ENCODE measurements around the gene CFAP90. TPM values are rescaled to one million over a fixed set of nuclear protein-coding genes. Genes with fewer than 3 reads are reported as not detected.

The CFAP90 gene, protein sequence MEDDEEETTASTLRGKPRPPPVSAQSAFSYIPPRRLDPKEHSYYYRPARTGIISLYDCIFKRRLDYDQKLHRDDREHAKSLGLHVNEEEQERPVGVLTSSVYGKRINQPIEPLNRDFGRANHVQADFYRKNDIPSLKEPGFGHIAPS
- not detected for total RNA-seq

DNA sequence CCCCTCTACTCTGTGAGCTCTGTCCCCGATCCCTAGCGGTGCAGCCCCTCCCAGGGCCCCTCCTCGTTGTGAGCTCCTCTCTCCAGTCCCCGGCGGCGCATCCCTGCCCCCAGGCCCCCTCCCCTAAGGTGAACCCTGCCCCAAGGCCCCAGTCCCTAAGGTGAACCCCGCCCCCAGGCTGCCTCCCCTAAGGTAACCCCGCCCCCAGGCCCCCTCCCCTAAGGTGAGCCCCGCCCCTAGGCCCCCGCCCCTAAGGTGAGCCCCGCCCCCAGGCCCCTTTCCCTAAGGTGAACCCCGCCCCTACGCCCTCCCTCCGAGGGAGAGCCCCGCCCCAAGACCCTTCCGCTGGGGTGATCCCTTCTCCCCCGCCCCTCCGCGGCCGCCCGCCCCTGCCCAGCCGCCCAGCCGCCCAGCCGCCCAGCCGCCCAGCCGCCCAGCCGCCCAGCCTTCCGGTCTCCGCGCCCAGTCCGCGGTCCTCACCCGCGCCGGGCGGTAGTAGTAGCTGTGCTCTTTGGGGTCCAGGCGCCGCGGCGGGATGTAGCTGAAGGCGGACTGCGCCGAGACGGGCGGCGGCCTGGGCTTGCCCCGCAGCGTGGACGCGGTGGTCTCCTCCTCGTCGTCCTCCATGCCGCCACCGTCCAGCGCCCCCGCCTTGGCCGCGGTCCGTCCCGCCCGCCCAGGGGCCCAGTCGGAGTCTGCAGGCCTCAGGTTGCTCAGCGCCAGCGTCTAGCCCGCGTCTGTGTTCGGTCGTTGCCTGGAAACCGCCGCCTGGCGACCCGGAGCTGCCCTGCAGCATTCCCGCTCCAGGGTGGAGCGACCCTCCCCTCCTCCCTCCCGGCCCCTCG is at the start of gene CFAP90:
Gene CFAP90, minus strand, starts transcription at position 739 of the 845 bp plus-strand sequence. Its CDS starts 112 bp downstream, at position 627.
- peak; percentile 20 for DNase-seq
- intact Hi-C loops (cut with micrococcal nuclease) = no loop called here
- ChIA-PET CTCF (interaction anchor here (0.6 to 0.7 kb wide), 3 partner anchors 11 to 36 kb away, joined by 3 read pairs; no protein-coding TSS in a partner anchor), POLR2A (no interaction called here)
- peaks cover 18% of the 10 kb centered on the region for H3K4me1 Mint-ChIP-seq (ENCODE audit: low read depth)
- no peak within 1 kb of the TSS for H3K27ac Mint-ChIP-seq
- peak within 1 kb of the TSS; percentile 59 for H3K4me3 Mint-ChIP-seq
- H3K27me3 Mint-ChIP-seq = peaks cover 22% of the 10 kb centered on the region
- no peaks in the 10 kb centered on the region for H3K36me3 Mint-ChIP-seq
- peaks cover 2% of the 10 kb centered on the region for H3K9me3 Mint-ChIP-seq

DNA sequence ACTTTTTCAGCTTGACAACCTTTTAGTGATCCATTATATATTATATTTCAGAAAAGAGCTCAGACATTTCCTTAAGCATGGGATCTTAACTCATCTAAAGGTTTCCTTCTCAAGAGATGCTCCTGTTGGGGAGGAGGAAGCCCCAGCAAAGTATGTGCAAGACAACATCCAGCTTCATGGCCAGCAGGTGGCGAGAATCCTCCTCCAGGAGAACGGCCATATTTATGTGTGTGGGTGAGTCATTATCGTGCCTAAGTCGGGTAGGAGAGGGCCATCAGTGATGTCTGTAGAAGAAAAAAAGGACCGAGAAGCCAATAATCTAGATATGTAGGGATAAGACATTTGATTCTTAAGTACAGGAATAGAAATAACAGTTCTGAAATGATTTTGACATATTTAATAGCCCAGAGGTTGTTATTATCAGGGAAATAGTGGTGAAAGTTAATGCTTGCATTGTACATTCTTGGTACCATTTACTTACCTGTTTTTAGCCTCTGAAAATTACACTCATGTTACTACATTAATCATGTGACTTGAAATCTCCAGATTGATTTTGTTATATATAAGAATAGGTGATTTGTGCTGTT is 46.2 kb upstream of the CFAP90 start:
- Mint-ChIP-seq H3K4me3 (no peak overlapping the region), H3K9me3 (no peaks in the 10 kb centered on the region), H3K27ac (no peak overlapping the region), H3K4me1 (ENCODE audit: low read depth) (peaks cover 10% of the 10 kb centered on the region), H3K36me3 (peaks cover 76% of the 10 kb centered on the region), H3K27me3 (no peaks in the 10 kb centered on the region)
- POLR2A ChIA-PET = no interaction called here
- CTCF ChIA-PET = interaction anchor here (0.9 to 1.1 kb wide), 2 partner anchors 10 to 11 kb away, joined by 3 to 5 read pairs; no protein-coding TSS in a partner anchor
- intact Hi-C loops (cut with micrococcal nuclease) = no loop called here
- DNase-seq = peak; percentile 43

DNA sequence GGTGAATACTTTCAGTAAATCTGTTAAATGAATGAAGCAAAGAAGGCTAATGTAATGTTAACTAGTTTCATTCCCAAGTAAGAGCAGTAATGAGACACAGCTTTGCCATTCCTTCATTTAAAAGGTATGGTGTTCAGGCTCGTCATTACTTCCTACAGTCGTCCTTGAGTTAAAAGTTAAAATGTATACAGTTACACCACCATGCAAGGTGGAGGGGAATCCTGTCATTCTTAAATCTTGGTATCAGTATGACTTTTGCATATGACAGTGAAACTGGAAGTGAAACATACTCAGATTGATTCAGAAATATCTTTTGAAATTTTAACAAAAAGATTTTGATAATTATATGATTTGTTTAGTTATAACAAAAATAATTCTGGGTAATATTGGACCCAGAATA is 43.9 kb upstream of the CFAP90 start:
- H3K36me3 Mint-ChIP-seq = peaks cover 74% of the 10 kb centered on the region
- POLR2A ChIA-PET = no interaction called here
- no peaks in the 10 kb centered on the region for H3K9me3 Mint-ChIP-seq
- DNase-seq = no peak
- CTCF ChIA-PET = interaction anchor here (0.5 kb wide), 1 partner anchor 18 kb away, joined by 3 read pairs; no protein-coding TSS in a partner anchor
- H3K4me1 Mint-ChIP-seq (ENCODE audit: low read depth) = peaks cover 8% of the 10 kb centered on the region
- H3K4me3 Mint-ChIP-seq = no peak overlapping the region
- H3K27me3 Mint-ChIP-seq = no peaks in the 10 kb centered on the region
- H3K27ac Mint-ChIP-seq = peak overlapping the region; percentile 10
- intact Hi-C loops (cut with micrococcal nuclease) = loop anchor here (1.0 to 2.0 kb wide), 3 partner anchors 9 to 26 kb away; partner anchors contain the start of genes FASTKD3 and MTRR

DNA sequence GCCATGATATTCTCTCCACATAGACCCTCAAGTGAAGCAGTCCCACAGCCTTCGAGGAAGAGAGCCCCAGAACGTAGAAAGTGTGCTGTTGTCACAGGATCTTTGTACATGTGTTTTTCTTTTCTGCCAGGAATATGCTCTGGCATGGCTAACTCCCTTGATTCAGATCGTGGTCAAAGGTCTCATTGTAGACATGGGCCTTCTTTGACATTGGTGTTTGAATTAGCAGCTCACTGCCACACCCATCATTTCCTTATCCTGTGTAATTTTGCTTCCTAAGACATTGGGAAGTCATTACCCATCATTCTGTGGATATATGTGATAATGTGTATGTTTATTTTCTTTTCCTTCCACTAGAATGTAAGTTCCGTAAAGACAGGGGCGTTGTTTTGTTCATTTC is 43.5 kb upstream of the CFAP90 start:
- ChIA-PET CTCF (interaction anchor here (0.5 kb wide), 1 partner anchor 18 kb away, joined by 3 read pairs; no protein-coding TSS in a partner anchor), POLR2A (no interaction called here)
- no peak for DNase-seq
- intact Hi-C loops (cut with micrococcal nuclease) = loop anchor here (2.0 kb wide), 1 partner anchor 26 kb away; the partner anchor contains the start of genes FASTKD3 and MTRR
- Mint-ChIP-seq H3K27me3 (no peaks in the 10 kb centered on the region), H3K36me3 (peaks cover 74% of the 10 kb centered on the region), H3K4me3 (no peak overlapping the region), H3K27ac (peak overlapping the region; percentile 10), H3K4me1 (ENCODE audit: low read depth) (peaks cover 8% of the 10 kb centered on the region), H3K9me3 (no peaks in the 10 kb centered on the region)

DNA sequence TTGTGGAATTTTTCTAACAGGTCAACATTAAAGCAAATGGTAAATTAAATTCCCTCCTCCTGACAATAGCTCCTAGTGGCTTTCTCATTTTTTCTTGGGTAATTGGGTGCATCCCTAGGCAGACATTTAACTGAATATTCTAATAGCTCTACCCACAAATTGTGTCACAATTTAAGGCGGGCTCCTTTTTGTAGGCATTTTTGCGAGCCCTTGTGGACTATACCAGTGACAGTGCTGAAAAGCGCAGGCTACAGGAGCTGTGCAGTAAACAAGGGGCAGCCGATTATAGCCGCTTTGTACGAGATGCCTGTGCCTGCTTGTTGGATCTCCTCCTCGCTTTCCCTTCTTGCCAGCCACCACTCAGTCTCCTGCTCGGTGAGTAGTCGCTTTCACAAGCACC is 38.0 kb upstream of the CFAP90 start:
- Mint-ChIP-seq H3K27ac (no peak overlapping the region), H3K36me3 (peaks cover 53% of the 10 kb centered on the region), H3K4me3 (no peak overlapping the region), H3K27me3 (no peaks in the 10 kb centered on the region), H3K9me3 (no peaks in the 10 kb centered on the region), H3K4me1 (ENCODE audit: low read depth) (peaks cover 2% of the 10 kb centered on the region)
- CTCF ChIA-PET = interaction anchor here (1.0 to 1.1 kb wide), 2 partner anchors 33 to 39 kb away, joined by 3 to 4 read pairs; no protein-coding TSS in a partner anchor
- POLR2A ChIA-PET = interaction anchor here (1.0 to 1.5 kb wide), 2 partner anchors 12 to 16 kb away, joined by 3 to 4 read pairs; no protein-coding TSS in a partner anchor
- no peak for DNase-seq
- intact Hi-C loops (cut with micrococcal nuclease) = loop anchor here (5.0 kb wide), 1 partner anchor 1318 kb away; no protein-coding TSS in a partner anchor

DNA sequence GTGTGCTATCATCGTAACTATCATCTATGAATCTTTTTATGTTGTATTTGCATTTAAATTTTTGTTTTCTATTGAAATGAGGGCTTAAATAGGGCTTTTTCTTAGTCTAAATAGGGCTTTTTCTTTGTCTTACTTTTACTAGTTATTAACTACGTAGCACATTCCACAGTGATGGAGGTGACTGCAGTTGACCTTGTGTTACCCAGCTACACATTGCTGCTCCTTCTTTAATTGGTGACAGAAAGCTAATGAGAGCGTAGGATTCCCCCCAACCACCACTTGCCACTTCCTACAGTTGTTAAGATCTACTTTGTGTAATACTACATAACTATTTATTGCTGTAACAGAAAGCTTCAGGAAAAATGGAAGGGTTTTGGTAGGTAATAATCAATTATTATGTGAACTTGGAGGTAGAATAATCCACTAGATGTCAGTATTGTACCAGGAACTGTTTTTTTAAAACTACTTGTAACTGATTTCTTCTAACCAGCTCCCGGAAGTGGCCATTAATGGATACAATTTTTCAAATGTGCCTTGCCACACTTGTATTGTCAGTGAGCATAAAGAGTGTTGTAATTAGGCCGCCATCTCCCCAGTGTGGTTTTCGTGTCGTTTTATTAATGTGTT is 36.0 kb upstream of the CFAP90 start:
- ChIA-PET CTCF (interaction anchor here (0.7 to 3.0 kb wide), 17 partner anchors 9 to 1320 kb away, joined by 3 to 24 read pairs (median 5); partner anchors contain the start of genes FASTKD3 and MTRR), POLR2A (no interaction called here)
- no peak overlapping the region for H3K27ac Mint-ChIP-seq
- DNase-seq = no peak
- H3K36me3 Mint-ChIP-seq = peaks cover 46% of the 10 kb centered on the region
- H3K27me3 Mint-ChIP-seq = no peaks in the 10 kb centered on the region
- H3K4me3 Mint-ChIP-seq = no peak overlapping the region
- no peaks in the 10 kb centered on the region for H3K9me3 Mint-ChIP-seq
- intact Hi-C loops (cut with micrococcal nuclease) = loop anchor here (5.0 kb wide), 1 partner anchor 1320 kb away; no protein-coding TSS in a partner anchor
- peaks cover 4% of the 10 kb centered on the region for H3K4me1 Mint-ChIP-seq (ENCODE audit: low read depth)

DNA sequence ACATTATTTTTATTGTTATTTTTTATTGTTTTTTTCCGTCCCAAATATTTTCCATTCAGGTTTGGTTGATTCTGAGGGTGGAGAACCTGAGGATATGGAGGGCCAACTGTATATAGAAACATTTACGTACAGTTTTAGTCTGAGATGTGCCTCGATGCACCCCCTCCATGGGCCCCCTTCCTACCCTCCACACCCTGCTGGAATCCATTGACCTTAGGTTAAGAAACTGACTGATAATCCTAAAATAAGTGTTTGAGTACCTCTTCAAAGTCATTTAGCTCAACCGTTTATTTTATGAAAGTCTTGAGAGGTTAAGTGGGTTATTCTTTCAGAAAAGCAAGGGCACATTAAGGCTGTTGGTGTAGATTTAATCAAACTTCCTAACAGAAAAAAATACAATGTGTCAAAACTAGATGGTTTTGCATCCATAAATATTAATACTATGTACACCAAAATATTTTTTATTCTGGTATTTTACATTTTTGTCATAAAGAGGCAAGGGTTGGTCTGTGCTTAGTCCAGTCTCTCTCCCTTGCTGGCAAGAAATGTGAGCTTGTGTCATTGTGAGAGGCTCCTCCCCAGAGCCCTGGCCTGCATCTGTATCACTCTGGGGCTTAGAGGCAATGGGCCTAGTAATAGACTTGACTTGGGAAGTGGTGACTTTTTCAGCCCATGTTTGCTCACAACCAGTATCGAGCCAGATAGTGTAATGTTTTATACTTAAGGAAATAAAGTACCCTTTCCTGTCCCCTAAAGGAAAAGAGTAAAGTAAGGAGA is 33.7 kb upstream of the CFAP90 start:
- Mint-ChIP-seq H3K4me1 (ENCODE audit: low read depth) (peaks cover 15% of the 10 kb centered on the region), H3K9me3 (no peaks in the 10 kb centered on the region), H3K4me3 (no peak overlapping the region), H3K27ac (no peak overlapping the region), H3K27me3 (no peaks in the 10 kb centered on the region), H3K36me3 (peaks cover 54% of the 10 kb centered on the region)
- no peak for DNase-seq
- intact Hi-C loops (cut with micrococcal nuclease) = loop anchor here (5.0 kb wide), 1 partner anchor 1323 kb away; no protein-coding TSS in a partner anchor
- ChIA-PET CTCF (no interaction called here), POLR2A (no interaction called here)

DNA sequence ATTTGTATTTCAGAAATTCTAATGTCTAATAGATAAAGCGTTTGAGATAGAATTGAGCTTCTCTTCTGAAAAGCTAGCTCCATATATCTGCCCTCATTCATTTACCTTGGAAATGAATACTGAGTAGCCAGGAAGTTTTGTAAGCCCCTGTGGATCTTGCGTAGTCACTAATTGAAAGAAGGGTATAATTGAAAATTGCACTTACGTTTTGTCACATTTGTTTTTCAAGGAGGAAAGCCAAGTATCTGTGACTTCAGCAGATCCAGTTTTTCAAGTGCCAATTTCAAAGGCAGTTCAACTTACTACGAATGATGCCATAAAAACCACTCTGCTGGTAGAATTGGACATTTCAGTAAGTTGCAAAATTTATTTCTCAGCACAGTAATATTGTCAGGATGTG is 32.0 kb upstream of the CFAP90 start:
- no peaks in the 10 kb centered on the region for H3K9me3 Mint-ChIP-seq
- intact Hi-C loops (cut with micrococcal nuclease) = no loop called here
- CTCF ChIA-PET = no interaction called here
- POLR2A ChIA-PET = no interaction called here
- peaks cover 56% of the 10 kb centered on the region for H3K36me3 Mint-ChIP-seq
- H3K4me3 Mint-ChIP-seq = no peak overlapping the region
- H3K27ac Mint-ChIP-seq = no peak overlapping the region
- H3K4me1 Mint-ChIP-seq (ENCODE audit: low read depth) = peaks cover 29% of the 10 kb centered on the region
- H3K27me3 Mint-ChIP-seq = no peaks in the 10 kb centered on the region
- DNase-seq = no peak

DNA sequence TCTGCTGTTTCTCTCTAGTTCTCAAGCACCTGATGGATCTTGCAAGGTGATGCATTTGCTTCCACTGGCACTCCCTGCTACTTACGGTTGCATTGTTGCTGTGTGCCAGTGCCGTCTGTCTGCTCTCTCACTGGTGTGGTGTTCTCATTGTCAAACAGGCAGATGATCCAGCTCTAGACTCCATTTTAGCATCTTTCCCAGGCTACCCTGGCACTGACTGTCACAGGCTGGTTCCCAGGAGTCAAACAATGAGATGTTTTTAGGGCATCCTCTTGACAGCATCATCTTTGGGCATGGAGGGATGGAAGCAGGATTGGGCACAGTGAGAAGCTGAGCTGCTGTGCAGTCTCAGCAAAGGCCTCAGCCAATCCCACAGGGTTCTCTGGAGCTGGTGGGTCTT is 30.9 kb upstream of the CFAP90 start:
- no peak overlapping the region for H3K27ac Mint-ChIP-seq
- no peaks in the 10 kb centered on the region for H3K9me3 Mint-ChIP-seq
- POLR2A ChIA-PET = no interaction called here
- DNase-seq = no peak
- H3K4me1 Mint-ChIP-seq (ENCODE audit: low read depth) = peaks cover 34% of the 10 kb centered on the region
- CTCF ChIA-PET = interaction anchor here (1.3 kb wide), 1 partner anchor 10 kb away, joined by 5 read pairs; no protein-coding TSS in a partner anchor
- no peak overlapping the region for H3K4me3 Mint-ChIP-seq
- H3K27me3 Mint-ChIP-seq = no peaks in the 10 kb centered on the region
- peaks cover 58% of the 10 kb centered on the region for H3K36me3 Mint-ChIP-seq
- intact Hi-C loops (cut with micrococcal nuclease) = no loop called here

DNA sequence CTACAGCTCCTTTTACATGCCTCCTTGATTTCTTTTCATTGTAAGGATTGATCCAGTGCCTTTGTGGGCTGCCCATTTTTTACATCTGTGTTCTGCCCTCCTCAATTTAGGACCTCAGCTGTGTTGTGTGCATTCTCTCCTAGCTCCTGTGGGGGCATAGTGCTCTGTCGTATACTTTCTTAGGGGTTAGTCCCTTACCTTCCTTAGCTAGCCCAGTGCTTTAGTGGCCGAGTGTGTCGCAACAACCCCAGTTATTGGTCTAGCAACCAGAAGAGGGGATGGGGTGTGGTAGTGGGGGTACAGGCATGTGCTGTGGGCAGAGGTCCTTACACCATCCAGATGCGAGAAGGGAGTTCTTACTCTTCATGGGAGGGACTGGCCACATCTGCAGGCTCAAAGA is 30.2 kb upstream of the CFAP90 start:
- CTCF ChIA-PET = interaction anchor here (0.6 kb wide), 1 partner anchor 67 kb away, joined by 3 read pairs; no protein-coding TSS in a partner anchor
- intact Hi-C loops (cut with micrococcal nuclease) = no loop called here
- H3K27ac Mint-ChIP-seq = no peak overlapping the region
- peaks cover 41% of the 10 kb centered on the region for H3K4me1 Mint-ChIP-seq (ENCODE audit: low read depth)
- POLR2A ChIA-PET = no interaction called here
- H3K4me3 Mint-ChIP-seq = no peak overlapping the region
- H3K36me3 Mint-ChIP-seq = peaks cover 61% of the 10 kb centered on the region
- no peaks in the 10 kb centered on the region for H3K27me3 Mint-ChIP-seq
- no peak for DNase-seq
- no peaks in the 10 kb centered on the region for H3K9me3 Mint-ChIP-seq

DNA sequence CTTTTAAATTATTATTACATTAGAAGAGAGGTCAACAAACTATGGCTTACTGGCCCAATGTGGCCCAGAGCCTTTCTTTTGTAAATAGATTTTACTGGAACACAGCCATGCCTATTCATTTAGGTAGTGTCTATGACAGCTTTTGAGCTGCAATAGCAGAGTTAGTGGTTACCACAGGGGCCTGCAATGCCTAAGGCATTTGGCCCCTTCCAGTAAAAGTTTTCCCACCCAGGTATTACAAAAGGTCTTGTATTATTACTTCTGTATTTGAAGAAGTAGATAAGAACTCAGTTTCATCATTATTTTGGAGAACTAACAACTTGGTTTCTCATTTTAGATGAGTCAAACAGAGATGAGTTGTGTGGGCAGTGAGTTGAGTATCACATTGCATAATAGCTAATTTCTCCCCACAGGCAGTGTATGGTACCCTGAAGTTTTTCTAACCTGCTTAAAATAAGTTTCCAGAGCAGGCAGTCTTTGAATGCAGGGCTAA is 27.5 kb upstream of the CFAP90 start:
- DNase-seq = peak; percentile 33
- H3K9me3 Mint-ChIP-seq = no peaks in the 10 kb centered on the region
- H3K4me1 Mint-ChIP-seq (ENCODE audit: low read depth) = peaks cover 59% of the 10 kb centered on the region
- no peak overlapping the region for H3K27ac Mint-ChIP-seq
- no peaks in the 10 kb centered on the region for H3K27me3 Mint-ChIP-seq
- intact Hi-C loops (cut with micrococcal nuclease) = loop anchor here (1.0 to 10.0 kb wide), 5 partner anchors 9 to 1384 kb away; partner anchors contain the start of genes FASTKD3 and MTRR
- H3K4me3 Mint-ChIP-seq = no peak overlapping the region
- ChIA-PET POLR2A (interaction anchor here (0.9 to 1.8 kb wide), 4 partner anchors 9 to 18 kb away, joined by 3 to 5 read pairs (median 4); partner anchors contain the start of genes FASTKD3 and MTRR), CTCF (interaction anchor here (1.2 to 2.9 kb wide), 2 partner anchors 8 kb away, joined by 4 to 19 read pairs; no protein-coding TSS in a partner anchor)
- H3K36me3 Mint-ChIP-seq = peaks cover 65% of the 10 kb centered on the region
